GM12891 (cell line): ENCODE results near the gene CDH6.

Experiments used
- PAX5 ChIP-seq: IDR thresholded peaks from 2 replicates; pipeline ENCODE4 v1.6.1; 2011; ENCODE audit warnings: low read length, moderate library complexity, mild to moderate bottlenecking; ENCODE audit not compliant: insufficient read depth, severe bottlenecking
- POLR2A ChIP-seq: IDR thresholded peaks from 2 replicates; pipeline ENCODE4 v1.6.1; 2011; ENCODE audit warnings: low read depth, low read length, control low read depth
- POLR2AphosphoS5 ChIP-seq: IDR thresholded peaks from 2 replicates; pipeline ENCODE4 v1.6.1; 2011; ENCODE audit warnings: low read depth, low read length, control low read depth
- SPI1 ChIP-seq: IDR thresholded peaks from 2 replicates; pipeline ENCODE4 v1.6.1; 2011; ENCODE audit warnings: low read depth, low read length, control low read depth
- TAF1 ChIP-seq: IDR thresholded peaks from 2 replicates; pipeline ENCODE4 v1.6.1; 2011; ENCODE audit warnings: low read depth, low read length, control low read depth

- TF ChIP-seq POLR2A (no peak), POLR2AphosphoS5 (no peak), TAF1 (no peak), PAX5 (no peak), SPI1 (no peak)
Observed at GRCh38 chr5:31144364-31144763, 49.1 kb upstream of the CDH6 start.
